NK-92 treated with Interleukin-12 subunit alpha and Interleukin-12 subunit beta, amount 100 ng/mL, for 24 hours (cell line): ENCODE data around the gene COL5A3.

Experiments used
- DNase-seq: peaks from one replicate; lab custom pipeline; 2025; lab: John Stamatoyannopoulos, UW

Gene COL5A3

GRCh38 chr19:10010939-10011338 is 635 bp upstream of the COL5A3 start:
- DNase-seq, result no peak

GRCh38 chr19:10009714-10010224 is 535 bp downstream of the COL5A3 start:
- DNase-seq, result no peak

- no peak for DNase-seq
Measured at GRCh38 chr19:10008184-10008765, 2.0 kb downstream of the COL5A3 start.

- no peak for DNase-seq
Measured at GRCh38 chr19:10007371-10008183, 2.7 kb downstream of the COL5A3 start.

GRCh38 chr19:10006752-10007323 is 3.5 kb downstream of the COL5A3 start:
- no peak for DNase-seq

GRCh38 chr19:10006335-10006708 is 4.0 kb downstream of the COL5A3 start:
- DNase-seq, result no peak

GRCh38 chr19:10005632-10006334 is 4.5 kb downstream of the COL5A3 start:
- no peak for DNase-seq

GRCh38 chr19:10004617-10005016 is 5.7 kb downstream of the COL5A3 start:
- DNase-seq, result no peak

- DNase-seq, result no peak
Measured at GRCh38 chr19:10003271-10003670, 7.0 kb downstream of the COL5A3 start.

GRCh38 chr19:10001899-10002298 is 8.4 kb downstream of the COL5A3 start:
- DNase-seq, result no peak

- DNase-seq, result peak; percentile 6
Measured at GRCh38 chr19:10000171-10000826, 10.0 kb downstream of the COL5A3 start.

GRCh38 chr19:9996541-9996940 is 13.8 kb downstream of the COL5A3 start:
- no peak for DNase-seq

- DNase-seq, result no peak
Measured at GRCh38 chr19:9995999-9996398, 14.3 kb downstream of the COL5A3 start.

GRCh38 chr19:9995084-9995483 is 15.2 kb downstream of the COL5A3 start:
- DNase-seq, result no peak

GRCh38 chr19:9991425-9992191 is 18.7 kb downstream of the COL5A3 start:
- DNase-seq, result no peak

GRCh38 chr19:9989504-9989903 is 20.8 kb downstream of the COL5A3 start:
- no peak for DNase-seq

GRCh38 chr19:9986787-9987281 is 23.5 kb downstream of the COL5A3 start:
- DNase-seq, result no peak

GRCh38 chr19:9981406-9982260 is 28.7 kb downstream of the COL5A3 start:
- DNase-seq, result no peak

- no peak for DNase-seq
Measured at GRCh38 chr19:9972103-9972502, 38.2 kb downstream of the COL5A3 start.
